ENCODE data around the gene FBP2. TPM values are rescaled to one million over a fixed set of nuclear protein-coding genes. Genes with fewer than 3 reads are reported as not detected.

FBP2 gene
- total RNA-seq, 1 experiment from 2014 or later, result not detected

DNA sequence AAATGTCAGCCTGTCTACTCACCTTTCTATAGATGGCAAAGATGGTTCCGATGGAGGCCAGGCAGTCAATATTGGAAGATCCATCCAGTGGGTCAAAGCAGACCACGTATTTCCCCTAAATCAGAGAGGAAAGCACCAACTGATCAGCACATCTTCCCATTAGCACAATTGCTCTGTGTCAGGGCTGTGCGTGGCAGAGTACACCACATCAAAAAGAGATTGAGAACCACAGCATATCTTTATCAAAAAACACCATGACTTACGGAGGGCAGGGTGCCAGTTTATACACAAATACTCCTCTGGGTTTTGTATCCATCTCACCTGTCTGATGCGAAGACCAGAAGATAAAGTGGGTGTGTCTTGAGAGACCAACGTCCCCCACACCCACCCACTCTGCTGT is 9.1 kb downstream of the FBP2 start:
- TF ChIP-seq, protein P1, sequence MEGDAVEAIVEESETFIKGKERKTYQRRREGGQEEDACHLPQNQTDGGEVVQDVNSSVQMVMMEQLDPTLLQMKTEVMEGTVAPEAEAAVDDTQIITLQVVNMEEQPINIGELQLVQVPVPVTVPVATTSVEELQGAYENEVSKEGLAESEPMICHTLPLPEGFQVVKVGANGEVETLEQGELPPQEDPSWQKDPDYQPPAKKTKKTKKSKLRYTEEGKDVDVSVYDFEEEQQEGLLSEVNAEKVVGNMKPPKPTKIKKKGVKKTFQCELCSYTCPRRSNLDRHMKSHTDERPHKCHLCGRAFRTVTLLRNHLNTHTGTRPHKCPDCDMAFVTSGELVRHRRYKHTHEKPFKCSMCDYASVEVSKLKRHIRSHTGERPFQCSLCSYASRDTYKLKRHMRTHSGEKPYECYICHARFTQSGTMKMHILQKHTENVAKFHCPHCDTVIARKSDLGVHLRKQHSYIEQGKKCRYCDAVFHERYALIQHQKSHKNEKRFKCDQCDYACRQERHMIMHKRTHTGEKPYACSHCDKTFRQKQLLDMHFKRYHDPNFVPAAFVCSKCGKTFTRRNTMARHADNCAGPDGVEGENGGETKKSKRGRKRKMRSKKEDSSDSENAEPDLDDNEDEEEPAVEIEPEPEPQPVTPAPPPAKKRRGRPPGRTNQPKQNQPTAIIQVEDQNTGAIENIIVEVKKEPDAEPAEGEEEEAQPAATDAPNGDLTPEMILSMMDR (IDR thresholded peaks at IDR 0.05; ENCODE audit: unreplicated experiment), result no peak
- ChIA-PET CTCF (no interaction called here), POLR2A (no interaction called here)
- peaks cover 5% of the 10 kb centered on the region for H3K4me1 Mint-ChIP-seq (ENCODE audit: insufficient read depth, unreplicated experiment)
- peaks cover 4% of the 10 kb centered on the region for H3K36me3 Mint-ChIP-seq (ENCODE audit: insufficient read depth, unreplicated experiment)
- no peak overlapping the region for H3K27ac Mint-ChIP-seq (ENCODE audit: low read depth, unreplicated experiment)
- no peak overlapping the region for H3K4me3 Mint-ChIP-seq (ENCODE audit: unreplicated experiment)
- intact Hi-C loops (cut with micrococcal nuclease), result no loop called here
- BruUV-seq (replicated peaks), result no TSS peak
- H3K27me3 Mint-ChIP-seq (ENCODE audit: insufficient read depth, unreplicated experiment), result peaks cover 13% of the 10 kb centered on the region
- no peak for DNase-seq (ENCODE audit: unreplicated experiment)
- no peaks in the 10 kb centered on the region for H3K9me3 Mint-ChIP-seq (ENCODE audit: unreplicated experiment)

DNA sequence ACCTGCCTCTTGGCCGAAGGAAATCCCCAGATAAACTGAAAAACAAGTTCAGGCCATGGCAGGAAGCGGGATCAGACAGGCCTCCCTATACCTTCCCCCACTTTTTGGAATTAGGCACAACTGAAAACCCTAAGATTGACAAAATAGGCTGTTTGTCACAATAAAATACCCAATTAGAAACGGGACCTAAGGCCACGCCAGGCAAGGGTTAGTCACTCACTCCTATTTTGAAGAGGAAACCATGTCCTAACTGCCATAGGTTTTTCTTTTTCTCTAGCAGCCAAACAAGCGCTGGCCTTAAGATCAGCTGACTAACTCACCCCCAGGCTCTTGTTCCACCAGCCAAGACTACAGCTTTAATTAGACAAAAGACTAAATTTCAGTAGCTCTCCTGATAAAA is 11.9 kb downstream of the FBP2 start:
- CTCF ChIA-PET, result no interaction called here

DNA sequence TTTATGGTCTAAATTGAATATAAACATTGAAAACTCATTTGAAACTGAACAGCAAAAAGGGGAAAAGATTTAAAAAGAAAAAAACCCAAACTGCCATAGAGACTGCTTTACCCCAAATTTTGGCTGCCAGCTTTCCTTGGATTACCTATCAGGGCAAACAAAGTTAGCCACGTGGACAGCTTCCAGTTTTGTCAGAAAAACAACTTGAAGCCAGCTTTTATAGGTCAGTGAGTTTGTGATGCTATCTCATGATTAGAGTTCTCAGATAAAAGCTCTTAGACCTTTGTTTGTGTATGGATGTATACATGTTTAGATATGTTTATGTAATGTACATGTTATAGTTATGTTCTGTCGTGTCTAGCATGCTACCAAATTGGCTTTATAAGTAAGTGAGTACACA is 16.1 kb downstream of the FBP2 start:
- Mint-ChIP-seq H3K4me3 (ENCODE audit: unreplicated experiment) (no peak overlapping the region), H3K36me3 (ENCODE audit: insufficient read depth, unreplicated experiment) (peaks cover 4% of the 10 kb centered on the region), H3K27ac (ENCODE audit: low read depth, unreplicated experiment) (no peak overlapping the region), H3K27me3 (ENCODE audit: insufficient read depth, unreplicated experiment) (peaks cover 26% of the 10 kb centered on the region), H3K9me3 (ENCODE audit: unreplicated experiment) (no peaks in the 10 kb centered on the region), H3K4me1 (ENCODE audit: insufficient read depth, unreplicated experiment) (no peaks in the 10 kb centered on the region)
- no peak for DNase-seq (ENCODE audit: unreplicated experiment)
- intact Hi-C loops (cut with micrococcal nuclease), result no loop called here
- ChIA-PET POLR2A (no interaction called here), CTCF (no interaction called here)
- no TSS peak for BruUV-seq (replicated peaks)
- TF ChIP-seq, protein P1 (IDR thresholded peaks at IDR 0.05; ENCODE audit: unreplicated experiment), result no peak

More for the DNA sequence above, 11.9 kb downstream of the FBP2 start:
- peaks cover 4% of the 10 kb centered on the region for H3K36me3 Mint-ChIP-seq (ENCODE audit: insufficient read depth, unreplicated experiment)
- DNase-seq (ENCODE audit: unreplicated experiment), result no peak
- peaks cover 5% of the 10 kb centered on the region for H3K4me1 Mint-ChIP-seq (ENCODE audit: insufficient read depth, unreplicated experiment)
- no peaks in the 10 kb centered on the region for H3K27me3 Mint-ChIP-seq (ENCODE audit: insufficient read depth, unreplicated experiment)
- H3K27ac Mint-ChIP-seq (ENCODE audit: low read depth, unreplicated experiment), result no peak overlapping the region
- BruUV-seq (replicated peaks), result no TSS peak
- no peaks in the 10 kb centered on the region for H3K9me3 Mint-ChIP-seq (ENCODE audit: unreplicated experiment)
- POLR2A ChIA-PET, result interaction anchor here (0.6 to 0.7 kb wide), 2 partner anchors 565 to 769 kb away, joined by 3 read pairs; no protein-coding TSS in a partner anchor
- H3K4me3 Mint-ChIP-seq (ENCODE audit: unreplicated experiment), result no peak overlapping the region
- intact Hi-C loops (cut with micrococcal nuclease), result no loop called here
- TF ChIP-seq, protein P1 (IDR thresholded peaks at IDR 0.05; ENCODE audit: unreplicated experiment), result no peak

DNA sequence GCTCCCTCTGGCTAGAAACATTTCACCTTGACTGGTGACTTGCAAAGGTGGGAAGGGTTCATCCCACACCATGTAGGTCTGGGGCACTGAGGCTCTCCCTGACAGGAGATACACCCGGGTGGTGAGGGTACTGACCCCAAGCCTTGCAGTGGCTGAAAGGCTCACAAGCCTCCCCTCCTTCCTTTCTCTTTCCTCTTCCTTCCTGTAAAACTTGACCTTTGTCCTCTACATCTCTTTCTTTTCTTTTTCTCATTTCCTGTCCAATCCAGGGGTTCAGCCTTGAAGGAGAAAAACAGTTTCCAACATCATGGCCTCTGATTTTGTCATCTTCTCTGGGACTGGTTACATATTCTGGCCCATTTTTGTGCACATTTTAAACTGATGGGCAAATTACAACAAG is 16.6 kb downstream of the FBP2 start:
- ChIA-PET CTCF (no interaction called here), POLR2A (no interaction called here)
- peaks cover 31% of the 10 kb centered on the region for H3K27me3 Mint-ChIP-seq (ENCODE audit: insufficient read depth, unreplicated experiment)
- H3K4me1 Mint-ChIP-seq (ENCODE audit: insufficient read depth, unreplicated experiment), result no peaks in the 10 kb centered on the region
- H3K36me3 Mint-ChIP-seq (ENCODE audit: insufficient read depth, unreplicated experiment), result no peaks in the 10 kb centered on the region
- no TSS peak for BruUV-seq (replicated peaks)
- DNase-seq (ENCODE audit: unreplicated experiment), result no peak
- no peak overlapping the region for H3K27ac Mint-ChIP-seq (ENCODE audit: low read depth, unreplicated experiment)
- no peak overlapping the region for H3K4me3 Mint-ChIP-seq (ENCODE audit: unreplicated experiment)
- TF ChIP-seq, protein P1 (IDR thresholded peaks at IDR 0.05; ENCODE audit: unreplicated experiment), result no peak
- intact Hi-C loops (cut with micrococcal nuclease), result no loop called here
- no peaks in the 10 kb centered on the region for H3K9me3 Mint-ChIP-seq (ENCODE audit: unreplicated experiment)

All from MCF 10A (cell line).